D341Med (cell line): ENCODE results near the gene RDM1.
"Not testable (repeated sequence)": the region's sequence is repeated elsewhere in the genome, so short reads cannot be mapped to it uniquely, and the experiment has no call there.

ENCODE experiments used
- DNase-seq: peaks from one replicate; pipeline ENCODE4 v3.0.0; 2012; ENCODE audit warnings: low spot score

Gene RDM1

GRCh38 chr17:35898283-35899070, 32.1 kb downstream of the RDM1 start:
- no peak for DNase-seq

GRCh38 chr17:35897772-35898171, 32.8 kb downstream of the RDM1 start:
- not testable (repeated sequence) for DNase-seq

- no peak for DNase-seq
Observed at GRCh38 chr17:35895636-35896587, 34.7 kb downstream of the RDM1 start.

- DNase-seq = no peak
Observed at GRCh38 chr17:35894206-35894605, 36.4 kb downstream of the RDM1 start.

GRCh38 chr17:35893751-35894150, 36.8 kb downstream of the RDM1 start:
- no peak for DNase-seq

- no peak for DNase-seq
Observed at GRCh38 chr17:35892091-35893035, 38.2 kb downstream of the RDM1 start.

GRCh38 chr17:35891269-35891668, 39.3 kb downstream of the RDM1 start:
- DNase-seq = no peak

- DNase-seq = no peak
Observed at GRCh38 chr17:35890774-35891155, 39.8 kb downstream of the RDM1 start.

- DNase-seq = no peak
Observed at GRCh38 chr17:35889818-35890773, 40.5 kb downstream of the RDM1 start.

- DNase-seq = no peak
Observed at GRCh38 chr17:35889241-35889640, 41.3 kb downstream of the RDM1 start.

GRCh38 chr17:35879773-35880654, 50.6 kb downstream of the RDM1 start, which contains the start of gene CCL5:
CCL5 (minus strand) TSS chr17:35880360.
- DNase-seq = no peak

GRCh38 chr17:35878361-35878760, 52.2 kb downstream of the RDM1 start:
- DNase-seq = no peak

GRCh38 chr17:35877345-35878029, 53.1 kb downstream of the RDM1 start:
- no peak for DNase-seq

GRCh38 chr17:35876534-35876933, 54.0 kb downstream of the RDM1 start:
- no peak for DNase-seq

GRCh38 chr17:35875800-35876139, 54.8 kb downstream of the RDM1 start:
- DNase-seq = no peak

GRCh38 chr17:35875072-35875799, 55.3 kb downstream of the RDM1 start:
- no peak for DNase-seq

- DNase-seq = no peak
Observed at GRCh38 chr17:35872196-35872980, 58.2 kb downstream of the RDM1 start.
